Right lobe of liver (tissue), 4 donors: ENCODE measurements around the gene ANKLE2.

ENCODE experiments used
- POLR2A ChIP-seq: fragments of 450-650 bp; IDR thresholded peaks from one replicate; pipeline ENCODE4 v1.6.1; 2017; ENCODE audit warnings: antibody characterized with exemption, mild to moderate bottlenecking
- TF ChIP-seq, protein P1 (sequence below), 4 donors: fragments of 200-600 bp in 3 of 4; fragments of 450-650 bp in 1 of 4; IDR thresholded peaks; one replicate each; pipeline versions ENCODE4 v1.5.1 to v1.8.0; 2016 to 2022; ENCODE audit warnings: antibody characterized with exemption in 4 of 4, mild to moderate bottlenecking in 2 of 4
- donor health status: DM: no; HTN: no; CAD: no.
- donor health status: DM: no; HTN: no; CAD: no.
- donor health status: DM: no; HTN: yes; CAD: no.

DNA sequence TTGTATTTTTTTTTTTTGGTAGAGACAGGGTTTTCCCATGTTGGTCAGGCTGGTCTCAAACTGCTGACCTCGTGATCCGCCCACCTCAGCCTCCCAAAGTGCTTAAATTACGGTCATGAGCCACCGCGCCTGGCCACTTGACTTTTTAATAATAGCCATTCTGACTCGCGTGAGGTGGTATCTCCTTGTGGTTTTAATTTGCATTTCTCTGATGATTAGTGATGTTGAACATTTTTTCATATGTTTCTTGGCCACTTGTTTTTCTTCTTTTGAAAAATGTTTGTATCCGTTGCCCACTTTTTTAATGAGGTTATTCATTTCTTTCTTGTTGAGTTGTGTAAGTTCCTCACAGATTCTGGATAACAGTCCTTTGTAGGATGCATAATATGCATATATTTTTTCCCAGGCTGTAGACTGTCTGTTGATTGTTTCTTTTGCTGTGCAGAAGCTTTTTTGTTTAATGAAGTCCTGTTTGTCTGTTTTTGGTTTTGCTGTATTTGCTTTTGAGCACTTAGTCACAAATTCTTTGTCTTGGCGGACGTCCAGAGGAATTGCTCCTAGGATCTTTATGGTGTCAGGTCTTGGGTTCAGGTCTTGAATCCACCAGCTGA is 61.3 kb downstream of the ANKLE2 start:
- TF ChIP-seq, protein P1, sequence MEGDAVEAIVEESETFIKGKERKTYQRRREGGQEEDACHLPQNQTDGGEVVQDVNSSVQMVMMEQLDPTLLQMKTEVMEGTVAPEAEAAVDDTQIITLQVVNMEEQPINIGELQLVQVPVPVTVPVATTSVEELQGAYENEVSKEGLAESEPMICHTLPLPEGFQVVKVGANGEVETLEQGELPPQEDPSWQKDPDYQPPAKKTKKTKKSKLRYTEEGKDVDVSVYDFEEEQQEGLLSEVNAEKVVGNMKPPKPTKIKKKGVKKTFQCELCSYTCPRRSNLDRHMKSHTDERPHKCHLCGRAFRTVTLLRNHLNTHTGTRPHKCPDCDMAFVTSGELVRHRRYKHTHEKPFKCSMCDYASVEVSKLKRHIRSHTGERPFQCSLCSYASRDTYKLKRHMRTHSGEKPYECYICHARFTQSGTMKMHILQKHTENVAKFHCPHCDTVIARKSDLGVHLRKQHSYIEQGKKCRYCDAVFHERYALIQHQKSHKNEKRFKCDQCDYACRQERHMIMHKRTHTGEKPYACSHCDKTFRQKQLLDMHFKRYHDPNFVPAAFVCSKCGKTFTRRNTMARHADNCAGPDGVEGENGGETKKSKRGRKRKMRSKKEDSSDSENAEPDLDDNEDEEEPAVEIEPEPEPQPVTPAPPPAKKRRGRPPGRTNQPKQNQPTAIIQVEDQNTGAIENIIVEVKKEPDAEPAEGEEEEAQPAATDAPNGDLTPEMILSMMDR (IDR thresholded peaks at IDR 0.05) = no peak
- no peak for TF ChIP-seq POLR2A
